HCT116 (cell line): ENCODE data around the gene MS4A3.

Experiments
- CBX3 ChIP-seq: IDR thresholded peaks from 2 replicates; pipeline ENCODE4 v1.6.1; 2012; ENCODE audit warnings: low read depth
- CEBPB ChIP-seq: IDR thresholded peaks from 2 replicates; pipeline ENCODE4 v1.6.1; 2012; ENCODE audit warnings: low read depth
- EGR1 ChIP-seq: IDR thresholded peaks from 2 replicates; pipeline ENCODE4 v1.6.1; 2012; ENCODE audit warnings: low read depth
- EZH2 ChIP-seq: fragments of 200-600 bp; sonication (generic); IDR thresholded peaks from 2 replicates; pipeline ENCODE4 v1.6.1; 2017; ENCODE audit warnings: antibody characterized with exemption, mixed run types
- EZH2phosphoT487 ChIP-seq: fragments of 200-600 bp; IDR thresholded peaks from 2 replicates; pipeline ENCODE4 v1.6.1; 2018; ENCODE audit warnings: antibody characterized with exemption, borderline replicate concordance
- POLR2A ChIP-seq: IDR thresholded peaks from 2 replicates; pipeline ENCODE4 v1.7.0; 2011; ENCODE audit warnings: borderline replicate concordance; ENCODE audit not compliant: insufficient read depth, insufficient read length; ENCODE audit errors: extremely low read depth
- SRF ChIP-seq: IDR thresholded peaks from 2 replicates; pipeline ENCODE4 v1.6.1; 2012; ENCODE audit warnings: low read depth
- TCF7L2 ChIP-seq: IDR thresholded peaks from 2 replicates; pipeline ENCODE4 v1.7.0; 2011; ENCODE audit warnings: borderline replicate concordance, inconsistent platforms; ENCODE audit not compliant: insufficient read depth, insufficient read length; ENCODE audit errors: extremely low read depth
- ZFX ChIP-seq: fragments of 450-650 bp; IDR thresholded peaks from 2 replicates; pipeline ENCODE4 v1.6.1; 2017
- TF ChIP-seq, protein P1 (sequence below), 3 experiments: fragments of 200-600 bp in 1 of 3; sonication (generic) in 1 of 3; IDR thresholded peaks in 2 of 3; conservative IDR thresholded peaks in 1 of 3; 2 replicates each; pipeline ENCODE4 v1.5.1; 2012 to 2017; ENCODE audit warnings: low read depth in 2 of 3, low read length in 2 of 3, antibody characterized with exemption in 1 of 3, borderline replicate concordance in 1 of 3, control low read depth in 1 of 3, mild to moderate bottlenecking in 1 of 3, mixed read lengths in 1 of 3, mixed run types in 1 of 3, moderate library complexity in 1 of 3; ENCODE audit not compliant: insufficient read depth in 1 of 3

DNA sequence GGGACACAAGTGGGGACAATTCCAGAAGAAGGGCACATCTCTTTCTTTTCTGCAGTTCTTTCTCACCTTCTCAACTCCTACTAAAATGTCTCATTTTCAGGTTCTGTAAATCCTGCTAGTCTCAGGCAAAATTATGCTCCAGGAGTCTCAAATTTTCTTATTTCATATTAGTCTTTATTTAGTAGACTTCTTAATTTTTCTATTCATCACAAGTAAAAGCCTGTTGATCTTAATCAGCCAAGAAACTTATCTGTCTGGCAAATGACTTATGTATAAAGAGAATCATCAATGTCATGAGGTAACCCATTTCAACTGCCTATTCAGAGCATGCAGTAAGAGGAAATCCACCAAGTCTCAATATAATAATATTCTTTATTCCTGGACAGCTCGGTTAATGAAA, 31.9 kb downstream of the MS4A3 start, which contains the start of gene MS4A2:
- no peak for TF ChIP-seq EZH2phosphoT487
- TF ChIP-seq, protein P1, sequence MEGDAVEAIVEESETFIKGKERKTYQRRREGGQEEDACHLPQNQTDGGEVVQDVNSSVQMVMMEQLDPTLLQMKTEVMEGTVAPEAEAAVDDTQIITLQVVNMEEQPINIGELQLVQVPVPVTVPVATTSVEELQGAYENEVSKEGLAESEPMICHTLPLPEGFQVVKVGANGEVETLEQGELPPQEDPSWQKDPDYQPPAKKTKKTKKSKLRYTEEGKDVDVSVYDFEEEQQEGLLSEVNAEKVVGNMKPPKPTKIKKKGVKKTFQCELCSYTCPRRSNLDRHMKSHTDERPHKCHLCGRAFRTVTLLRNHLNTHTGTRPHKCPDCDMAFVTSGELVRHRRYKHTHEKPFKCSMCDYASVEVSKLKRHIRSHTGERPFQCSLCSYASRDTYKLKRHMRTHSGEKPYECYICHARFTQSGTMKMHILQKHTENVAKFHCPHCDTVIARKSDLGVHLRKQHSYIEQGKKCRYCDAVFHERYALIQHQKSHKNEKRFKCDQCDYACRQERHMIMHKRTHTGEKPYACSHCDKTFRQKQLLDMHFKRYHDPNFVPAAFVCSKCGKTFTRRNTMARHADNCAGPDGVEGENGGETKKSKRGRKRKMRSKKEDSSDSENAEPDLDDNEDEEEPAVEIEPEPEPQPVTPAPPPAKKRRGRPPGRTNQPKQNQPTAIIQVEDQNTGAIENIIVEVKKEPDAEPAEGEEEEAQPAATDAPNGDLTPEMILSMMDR (IDR thresholded peaks at IDR 0.05 in 2 of 3, conservative IDR thresholded peaks at IDR 0.05 in 1 of 3; ENCODE audit: borderline replicate concordance in 1 of 3, insufficient read depth in 1 of 3, low read depth in 2 of 3, low read length in 2 of 3), result no peak
- no peak for TF ChIP-seq POLR2A
- no peak for TF ChIP-seq EGR1
- TF ChIP-seq EZH2, result no peak
- no peak for TF ChIP-seq CBX3
- TF ChIP-seq SRF, result no peak
- TF ChIP-seq TCF7L2, result no peak
- TF ChIP-seq ZFX, result no peak
- TF ChIP-seq CEBPB, result no peak
